AG09319 (cell line): Measurements from ENCODE around the gene TSPAN33.
"Not testable (repeated sequence)": the region's sequence is repeated elsewhere in the genome, so short reads cannot be mapped to it uniquely, and the experiment has no call there.

ENCODE experiments used
- DNase-seq: peaks from one replicate; pipeline ENCODE4 v3.0.0-alpha.2; 2010; ENCODE audit warnings: low read depth; ENCODE audit errors: extremely low read depth
- CTCF ChIP-seq: IDR thresholded peaks from 2 replicates; pipeline ENCODE4 v1.5.1; 2011; ENCODE audit warnings: low read depth, mild to moderate bottlenecking, inconsistent platforms, low read length, moderate library complexity

Gene TSPAN33

GRCh38 chr7:129108581-129108980 lies 35.9 kb upstream of the TSPAN33 start:
- TF ChIP-seq CTCF, result no peak
- no peak for DNase-seq

- DNase-seq, result no peak
- no peak for TF ChIP-seq CTCF
Measured at GRCh38 chr7:129110258-129110981, 34.1 kb upstream of the TSPAN33 start.

GRCh38 chr7:129110982-129111376 lies 33.5 kb upstream of the TSPAN33 start:
- DNase-seq, result no peak
- TF ChIP-seq CTCF, result no peak

GRCh38 chr7:129115676-129116075 lies 28.8 kb upstream of the TSPAN33 start:
- no peak for TF ChIP-seq CTCF
- no peak for DNase-seq

- no peak for TF ChIP-seq CTCF
- no peak for DNase-seq
Measured at GRCh38 chr7:129118182-129118581, 26.3 kb upstream of the TSPAN33 start.

GRCh38 chr7:129118976-129119375 lies 25.5 kb upstream of the TSPAN33 start:
- DNase-seq, result no peak
- no peak for TF ChIP-seq CTCF

GRCh38 chr7:129121501-129122077 lies 22.9 kb upstream of the TSPAN33 start:
- not testable (repeated sequence) for DNase-seq

- TF ChIP-seq CTCF, result no peak
- DNase-seq, result no peak
Measured at GRCh38 chr7:129122078-129122750, 22.3 kb upstream of the TSPAN33 start.
